Activated naive CD8-positive, alpha-beta T cell treated with anti-CD3 and anti-CD28 coated beads for 36 hours (primary cell): ENCODE measurements around the gene TRAK2. TPM values are rescaled to one million over a fixed set of nuclear protein-coding genes. Genes with fewer than 3 reads are reported as not detected.
A peak's percentile ranks its signal among the peaks of the same experiment; 100 is the strongest.

Source experiments
- DNase-seq: peaks from one replicate; pipeline ENCODE4 v3.0.0; 2021
- H3K27ac Mint-ChIP-seq: one replicate; pipeline ENCODE4 v1.8.0; 2022; ENCODE audit warnings: mild to moderate bottlenecking, moderate library complexity, mixed read lengths
- H3K27me3 Mint-ChIP-seq: one replicate; pipeline ENCODE4 v1.8.0; 2022; ENCODE audit warnings: mild to moderate bottlenecking, mixed read lengths
- H3K36me3 Mint-ChIP-seq: one replicate; pipeline ENCODE4 v1.8.0; 2021; ENCODE audit warnings: mild to moderate bottlenecking, mixed read lengths
- H3K4me1 Mint-ChIP-seq: one replicate; pipeline ENCODE4 v1.8.0; 2021; ENCODE audit warnings: mixed read lengths
- H3K4me3 Mint-ChIP-seq: one replicate; pipeline ENCODE4 v1.8.0; 2022; ENCODE audit warnings: mild to moderate bottlenecking, moderate library complexity, mixed read lengths
- H3K9me3 Mint-ChIP-seq: one replicate; pipeline ENCODE4 v1.8.0; 2022; ENCODE audit warnings: mixed read lengths
- total RNA-seq, 2 experiments: library from RNA; stranded (reverse); gene quantifications; one replicate each; pipeline ENCODE4 v1.2.3, GENCODE V29; 2021

TRAK2 gene
- total RNA-seq, 2 experiments from 2014 or later, result 21.2 to 24.6 TPM

- H3K36me3 Mint-ChIP-seq, result peaks cover 45% of the 10 kb centered on the region
- H3K9me3 Mint-ChIP-seq, result peaks cover 14% of the 10 kb centered on the region
- no peak overlapping the region for H3K27ac Mint-ChIP-seq
- H3K27me3 Mint-ChIP-seq, result no peaks in the 10 kb centered on the region
- peaks cover 14% of the 10 kb centered on the region for H3K4me1 Mint-ChIP-seq
- H3K4me3 Mint-ChIP-seq, result no peak overlapping the region
- DNase-seq, result no peak
These were observed 85.1 kb downstream of the TRAK2 start for GRCh38 chr2:201366146-201366545.

DNA sequence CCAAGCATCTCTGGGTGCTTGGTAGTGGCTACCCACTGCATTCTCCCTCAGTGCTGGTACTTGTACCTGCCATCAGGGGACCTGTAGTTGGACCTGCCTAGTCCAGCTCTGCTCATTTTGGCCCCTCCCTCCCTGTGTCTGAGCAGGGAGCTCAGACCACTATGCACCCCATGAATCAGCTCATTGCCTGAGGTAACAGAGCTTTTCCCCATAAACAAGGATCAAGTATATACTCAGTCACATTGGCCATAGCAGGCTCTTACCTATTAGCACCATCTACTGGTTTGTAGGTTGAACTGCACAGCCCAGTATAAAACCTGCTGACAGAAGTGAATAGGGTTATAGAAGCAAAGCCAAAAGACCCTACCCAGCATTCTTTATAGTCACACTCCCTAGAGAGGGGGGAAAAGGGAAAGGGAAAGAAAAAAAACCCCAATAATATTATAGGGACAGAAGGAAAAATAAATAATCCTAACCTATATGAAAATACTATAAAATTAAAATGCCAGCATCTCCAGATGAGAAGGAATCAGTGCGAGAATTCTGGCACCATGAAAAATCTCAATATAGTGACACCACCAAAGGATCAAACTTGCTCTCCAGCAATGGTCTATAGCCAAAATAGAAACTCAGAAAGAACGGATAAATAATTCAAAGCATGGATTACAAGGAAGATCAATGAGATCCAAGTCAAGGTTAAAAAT, 87.2 kb downstream of the TRAK2 start:
- Mint-ChIP-seq H3K4me1 (peaks cover 23% of the 10 kb centered on the region), H3K27me3 (no peaks in the 10 kb centered on the region), H3K27ac (no peak overlapping the region), H3K9me3 (peaks cover 14% of the 10 kb centered on the region), H3K4me3 (no peak overlapping the region), H3K36me3 (peaks cover 33% of the 10 kb centered on the region)
- DNase-seq, result no peak

DNA sequence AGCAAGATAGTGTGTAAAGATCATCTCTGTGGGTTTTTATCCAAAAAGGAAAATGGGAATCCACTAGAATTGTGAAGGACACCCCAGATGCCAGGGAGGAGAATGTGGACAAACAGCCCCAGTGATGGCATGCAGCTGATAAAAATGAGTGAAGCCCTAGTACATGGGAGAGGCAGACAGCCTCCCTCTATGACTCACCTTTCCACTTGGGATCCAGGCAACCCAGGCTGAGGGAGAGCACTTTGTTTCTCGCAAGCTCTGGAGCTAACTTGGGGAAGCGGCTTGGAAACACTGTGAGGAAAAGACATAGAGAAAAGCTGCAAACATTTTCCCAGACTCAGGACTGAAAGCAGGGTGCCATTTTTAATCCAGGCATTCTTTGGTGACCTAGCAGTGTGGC, 88.9 kb downstream of the TRAK2 start:
- Mint-ChIP-seq H3K27ac (no peak overlapping the region), H3K9me3 (peaks cover 7% of the 10 kb centered on the region), H3K4me1 (peaks cover 26% of the 10 kb centered on the region), H3K27me3 (no peaks in the 10 kb centered on the region), H3K36me3 (peaks cover 22% of the 10 kb centered on the region), H3K4me3 (no peak overlapping the region)
- no peak for DNase-seq

DNA sequence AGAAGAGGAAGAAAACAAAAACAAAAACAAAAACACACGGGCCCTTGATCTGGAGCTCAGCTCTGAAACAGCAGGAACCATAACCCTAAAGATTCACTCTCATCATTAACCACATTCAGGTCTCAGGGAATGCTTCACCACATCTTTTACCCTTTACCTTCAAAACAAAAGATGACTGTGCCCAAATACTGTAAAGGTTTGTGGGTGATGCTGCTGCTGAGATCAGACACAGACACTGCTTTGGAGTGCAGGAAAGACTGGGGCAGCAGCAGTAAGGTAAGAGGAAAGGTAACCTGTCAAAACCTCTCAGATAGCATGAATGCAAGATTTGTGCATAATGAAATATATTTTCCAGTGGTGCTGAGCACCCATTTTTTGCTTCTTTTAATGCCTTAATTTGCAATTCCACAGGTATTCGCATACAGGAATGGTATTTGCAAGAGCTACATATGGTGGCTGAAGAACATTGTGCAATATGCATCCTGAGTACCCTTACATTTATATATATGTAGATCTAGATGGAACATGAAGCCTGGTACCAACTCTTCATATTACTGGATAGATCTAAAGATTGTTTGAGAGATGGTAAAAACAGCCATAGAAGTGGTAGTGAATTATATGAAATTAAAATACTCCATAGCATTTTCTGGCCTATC, 90.1 kb downstream of the TRAK2 start:
- H3K4me1 Mint-ChIP-seq, result peaks cover 26% of the 10 kb centered on the region
- H3K27ac Mint-ChIP-seq, result no peak overlapping the region
- H3K36me3 Mint-ChIP-seq, result peaks cover 11% of the 10 kb centered on the region
- H3K27me3 Mint-ChIP-seq, result no peaks in the 10 kb centered on the region
- H3K4me3 Mint-ChIP-seq, result no peak overlapping the region
- no peak for DNase-seq
- H3K9me3 Mint-ChIP-seq, result no peaks in the 10 kb centered on the region

GRCh38 chr2:201360256-201360655, 91.0 kb downstream of the TRAK2 start:
- H3K4me1 Mint-ChIP-seq, result peaks cover 26% of the 10 kb centered on the region
- no peaks in the 10 kb centered on the region for H3K27me3 Mint-ChIP-seq
- H3K9me3 Mint-ChIP-seq, result no peaks in the 10 kb centered on the region
- H3K36me3 Mint-ChIP-seq, result peaks cover 10% of the 10 kb centered on the region
- DNase-seq, result no peak
- H3K4me3 Mint-ChIP-seq, result no peak overlapping the region
- no peak overlapping the region for H3K27ac Mint-ChIP-seq

DNA sequence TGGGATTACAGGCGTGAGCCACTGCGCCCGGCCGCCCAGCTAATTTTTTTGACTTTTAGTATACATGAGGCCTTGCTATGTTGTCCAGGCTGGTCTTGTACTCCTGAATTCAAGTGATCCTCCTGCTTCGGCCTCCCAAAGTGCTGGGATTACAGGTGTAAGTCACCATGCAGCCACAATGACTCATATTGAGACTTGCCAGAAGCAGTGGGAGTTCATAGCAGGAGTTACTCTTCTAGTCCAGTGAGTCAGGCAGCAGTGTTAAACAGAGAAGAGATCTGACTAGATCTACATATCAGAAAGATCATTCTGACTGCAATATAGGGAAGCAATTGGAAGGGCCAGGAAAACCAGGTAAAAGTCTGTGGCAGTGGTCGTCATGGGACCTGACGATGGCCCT, 92.6 kb downstream of the TRAK2 start:
- Mint-ChIP-seq H3K4me3 (no peak overlapping the region), H3K4me1 (peaks cover 24% of the 10 kb centered on the region), H3K36me3 (peaks cover 5% of the 10 kb centered on the region), H3K27ac (no peak overlapping the region), H3K27me3 (no peaks in the 10 kb centered on the region), H3K9me3 (no peaks in the 10 kb centered on the region)
- DNase-seq, result peak; percentile 50

DNA sequence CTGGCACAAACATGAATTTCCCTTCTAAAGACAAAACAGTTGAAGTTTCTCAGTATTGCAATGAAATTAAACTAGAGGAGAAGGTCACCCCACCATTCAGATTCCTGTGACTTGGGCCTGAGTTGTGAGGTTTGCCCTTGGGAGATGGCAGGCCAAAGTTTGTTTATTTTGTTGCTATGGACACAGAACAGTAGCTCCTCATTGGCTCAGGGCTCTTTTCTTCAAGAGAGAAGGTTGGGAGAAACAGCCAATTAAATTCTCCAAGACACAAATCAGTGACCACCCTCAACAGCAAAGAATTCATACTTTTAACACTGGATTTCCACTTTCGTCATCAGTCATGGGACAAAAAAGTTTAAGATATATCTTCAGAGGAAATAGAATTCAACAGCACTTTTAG, 94.0 kb downstream of the TRAK2 start, which contains the start of gene FLACC1:
FLACC1 (minus strand) TSS at position 125 of the 400 bp plus-strand sequence. CDS start 5,941 bp downstream, outside the sequence.
- Mint-ChIP-seq H3K36me3 (peaks cover 5% of the 10 kb centered on the region), H3K27ac (no peak within 1 kb of the TSS), H3K9me3 (no peaks in the 10 kb centered on the region), H3K27me3 (no peaks in the 10 kb centered on the region), H3K4me3 (no peak within 1 kb of the TSS), H3K4me1 (peaks cover 16% of the 10 kb centered on the region)
- DNase-seq, result no peak

- H3K27me3 Mint-ChIP-seq, result no peaks in the 10 kb centered on the region
These were observed 98.1 kb downstream of the TRAK2 start for GRCh38 chr2:201353116-201353515.

DNA sequence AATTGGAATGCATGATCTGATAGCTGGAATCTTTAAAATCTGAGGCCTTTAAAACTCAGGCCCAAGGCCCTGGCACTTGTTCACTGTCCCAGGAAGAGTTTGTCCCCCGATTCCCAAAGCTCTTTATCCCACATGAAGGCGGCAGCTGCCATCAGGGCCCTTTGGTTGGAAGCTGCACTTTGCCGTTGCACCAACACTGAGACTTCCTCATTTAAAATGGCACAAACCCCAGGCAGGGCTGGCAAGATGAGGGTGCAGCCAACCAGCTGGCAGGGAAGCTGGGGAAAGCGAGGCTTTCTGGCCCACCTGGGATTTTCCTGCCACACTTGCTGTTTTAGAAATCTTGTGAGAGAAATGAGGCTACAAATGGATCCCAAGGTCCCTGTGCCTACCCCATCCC, 100.4 kb downstream of the TRAK2 start:
- no peak for DNase-seq
- H3K4me1 Mint-ChIP-seq, result no peaks in the 10 kb centered on the region
- no peaks in the 10 kb centered on the region for H3K27me3 Mint-ChIP-seq
- no peak overlapping the region for H3K27ac Mint-ChIP-seq
- peaks cover 2% of the 10 kb centered on the region for H3K36me3 Mint-ChIP-seq
- no peaks in the 10 kb centered on the region for H3K9me3 Mint-ChIP-seq
- H3K4me3 Mint-ChIP-seq, result no peak overlapping the region

More at GRCh38 chr2:201353116-201353515, 98.1 kb downstream of the TRAK2 start:
- DNase-seq, result no peak
- peaks cover 2% of the 10 kb centered on the region for H3K36me3 Mint-ChIP-seq
- H3K4me3 Mint-ChIP-seq, result no peak overlapping the region
- no peak overlapping the region for H3K27ac Mint-ChIP-seq
- no peaks in the 10 kb centered on the region for H3K9me3 Mint-ChIP-seq
- H3K4me1 Mint-ChIP-seq, result no peaks in the 10 kb centered on the region

DNA sequence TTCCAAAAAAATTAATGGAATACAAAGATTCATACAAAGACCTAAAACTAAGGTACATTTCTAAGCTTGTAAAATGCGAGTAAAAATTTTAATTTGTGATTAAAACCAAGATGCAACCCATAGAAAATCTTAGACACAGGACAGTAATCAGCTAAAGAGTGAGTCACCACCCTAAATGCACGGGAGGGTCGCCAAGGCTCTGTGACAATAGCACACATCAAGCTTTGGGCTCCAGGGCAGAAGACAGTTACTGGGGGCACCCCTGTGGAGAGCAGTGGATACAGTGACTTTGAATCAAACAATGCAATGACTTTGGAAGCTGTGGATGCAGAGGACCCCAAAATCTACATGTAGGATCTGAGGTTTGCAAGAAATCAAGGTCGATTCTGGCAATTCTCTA, 101.7 kb downstream of the TRAK2 start:
- H3K4me3 Mint-ChIP-seq, result no peak overlapping the region
- peaks cover 2% of the 10 kb centered on the region for H3K36me3 Mint-ChIP-seq
- no peaks in the 10 kb centered on the region for H3K9me3 Mint-ChIP-seq
- H3K4me1 Mint-ChIP-seq, result no peaks in the 10 kb centered on the region
- H3K27me3 Mint-ChIP-seq, result no peaks in the 10 kb centered on the region
- H3K27ac Mint-ChIP-seq, result no peak overlapping the region
- DNase-seq, result no peak

- DNase-seq, result no peak
- Mint-ChIP-seq H3K27me3 (no peaks in the 10 kb centered on the region), H3K36me3 (peaks cover 2% of the 10 kb centered on the region), H3K4me3 (no peak overlapping the region), H3K9me3 (no peaks in the 10 kb centered on the region), H3K4me1 (no peaks in the 10 kb centered on the region), H3K27ac (no peak overlapping the region)
These were observed 102.5 kb downstream of the TRAK2 start for GRCh38 chr2:201348758-201349157.

DNA sequence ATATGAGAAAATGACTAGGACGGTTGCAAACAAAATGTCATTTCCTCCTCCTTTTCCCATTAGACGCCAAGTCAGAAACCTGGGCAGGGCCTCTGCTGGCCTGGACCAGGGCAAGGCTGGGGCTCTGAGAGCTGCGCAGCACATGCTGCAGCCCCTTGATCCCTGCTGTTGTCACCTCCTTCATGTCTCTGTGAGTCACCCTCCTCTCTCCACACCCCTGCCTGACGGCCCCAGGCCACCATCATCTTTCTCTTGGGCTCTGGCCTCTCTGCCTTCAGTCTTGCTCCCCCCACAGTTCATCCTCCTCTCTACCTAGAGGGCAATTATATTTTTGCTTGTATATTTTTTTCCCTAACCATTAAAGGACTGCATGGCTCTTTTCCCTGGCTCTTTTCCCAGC, 104.1 kb downstream of the TRAK2 start:
- Mint-ChIP-seq H3K4me3 (no peak overlapping the region), H3K27me3 (no peaks in the 10 kb centered on the region), H3K36me3 (peaks cover 16% of the 10 kb centered on the region), H3K4me1 (no peaks in the 10 kb centered on the region), H3K27ac (no peak overlapping the region), H3K9me3 (no peaks in the 10 kb centered on the region)
- no peak for DNase-seq

DNA sequence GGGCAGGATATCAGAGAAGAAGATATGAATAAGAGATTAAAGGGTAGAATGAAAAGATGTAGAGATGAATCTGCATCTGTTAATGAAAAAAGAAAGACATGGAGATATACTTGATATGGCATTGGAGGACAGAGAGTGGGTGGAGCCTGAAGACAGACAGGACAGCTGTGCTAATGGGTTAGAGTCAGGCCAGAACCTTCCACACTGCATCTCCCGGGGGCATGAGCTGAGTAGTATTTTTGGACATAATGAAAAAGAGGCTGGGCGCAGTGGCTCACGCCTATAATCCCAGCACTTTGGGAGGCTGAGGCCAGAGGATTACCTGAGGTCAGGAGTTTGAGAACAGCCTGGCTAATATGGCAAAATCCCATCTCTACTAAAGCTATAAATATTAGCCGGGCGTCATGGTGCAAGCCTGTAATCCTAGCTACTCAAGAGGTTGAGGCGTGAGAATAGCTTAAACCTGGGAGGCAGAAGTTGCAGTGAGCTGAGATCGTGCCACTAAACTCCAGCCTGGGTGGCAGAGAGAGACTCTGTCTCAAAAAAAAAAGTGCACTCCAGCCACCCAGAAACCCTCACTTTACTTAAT, 105.5 kb downstream of the TRAK2 start:
- no peak overlapping the region for H3K27ac Mint-ChIP-seq
- no peak for DNase-seq
- peaks cover 21% of the 10 kb centered on the region for H3K36me3 Mint-ChIP-seq

GRCh38 chr2:201344663-201345366, 106.4 kb downstream of the TRAK2 start:
- H3K36me3 Mint-ChIP-seq, result peaks cover 24% of the 10 kb centered on the region
- no peaks in the 10 kb centered on the region for H3K4me1 Mint-ChIP-seq
- peaks cover 1% of the 10 kb centered on the region for H3K9me3 Mint-ChIP-seq
- H3K27ac Mint-ChIP-seq, result no peak overlapping the region
- no peaks in the 10 kb centered on the region for H3K27me3 Mint-ChIP-seq
- H3K4me3 Mint-ChIP-seq, result no peak overlapping the region
- DNase-seq, result no peak

More for the DNA sequence above, 105.5 kb downstream of the TRAK2 start:
- Mint-ChIP-seq H3K4me1 (no peaks in the 10 kb centered on the region), H3K4me3 (no peak overlapping the region), H3K9me3 (peaks cover 1% of the 10 kb centered on the region), H3K27me3 (no peaks in the 10 kb centered on the region)

GRCh38 chr2:201343559-201343958, 107.7 kb downstream of the TRAK2 start:
- Mint-ChIP-seq H3K4me3 (no peak overlapping the region), H3K4me1 (no peaks in the 10 kb centered on the region), H3K27me3 (no peaks in the 10 kb centered on the region), H3K9me3 (peaks cover 1% of the 10 kb centered on the region), H3K36me3 (peaks cover 27% of the 10 kb centered on the region), H3K27ac (no peak overlapping the region)
- no peak for DNase-seq
